ENCODE data around the gene MKRN3. TPM values are rescaled to one million over a fixed set of nuclear protein-coding genes. Genes with fewer than 3 reads are reported as not detected.

The MKRN3 gene
- total RNA-seq, 1 donor from 2014 or later, result 1.4 TPM

GRCh38 chr15:23548071-23548470, 17.4 kb upstream of the MKRN3 start:
- no peak overlapping the region for H3K27ac Mint-ChIP-seq (ENCODE audit: unreplicated experiment)
- no peak for TF ChIP-seq CTCF (IDR thresholded peaks at IDR 0.05; ENCODE audit: partially characterized antibody, unreplicated experiment)
- no peaks in the 10 kb centered on the region for H3K27me3 Mint-ChIP-seq (ENCODE audit: unreplicated experiment)
- no peaks in the 10 kb centered on the region for H3K9me3 Mint-ChIP-seq (ENCODE audit: unreplicated experiment)
- H3K4me3 Mint-ChIP-seq (ENCODE audit: unreplicated experiment), result no peak overlapping the region
- no peaks in the 10 kb centered on the region for H3K36me3 Mint-ChIP-seq (ENCODE audit: unreplicated experiment)
- no peak for DNase-seq
- H3K4me1 Mint-ChIP-seq (ENCODE audit: low read depth, unreplicated experiment), result peaks cover 18% of the 10 kb centered on the region

DNA sequence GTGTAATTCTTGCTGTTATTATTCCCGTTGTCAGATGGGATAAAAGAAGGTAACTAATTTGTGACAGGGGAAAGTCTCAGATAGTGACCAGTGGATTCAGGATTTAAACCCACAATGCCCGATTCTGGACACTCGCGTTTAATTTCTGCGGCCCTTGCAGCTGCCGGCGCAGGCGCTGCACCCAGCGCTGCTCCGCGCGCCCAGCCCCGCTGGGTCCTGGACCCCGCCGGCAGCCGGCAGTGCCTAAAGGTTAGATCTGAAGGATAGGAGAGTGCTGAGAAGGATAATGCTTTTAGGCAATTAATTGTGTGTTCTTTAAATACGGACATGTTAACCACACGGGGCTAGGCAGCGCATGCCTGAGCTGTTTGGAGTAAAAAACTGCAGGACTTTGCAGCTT, 3.6 kb upstream of the MKRN3 start:
- Mint-ChIP-seq H3K9me3 (ENCODE audit: unreplicated experiment) (peaks cover 10% of the 10 kb centered on the region), H3K4me3 (ENCODE audit: unreplicated experiment) (no peak overlapping the region), H3K27ac (ENCODE audit: unreplicated experiment) (no peak overlapping the region), H3K4me1 (ENCODE audit: low read depth, unreplicated experiment) (peaks cover 28% of the 10 kb centered on the region), H3K36me3 (ENCODE audit: unreplicated experiment) (peaks cover 10% of the 10 kb centered on the region), H3K27me3 (ENCODE audit: unreplicated experiment) (peaks cover 4% of the 10 kb centered on the region)
- no peak for DNase-seq
- no peak for TF ChIP-seq CTCF (IDR thresholded peaks at IDR 0.05; ENCODE audit: partially characterized antibody, unreplicated experiment)

GRCh38 chr15:23564821-23565394, 566 bp upstream of the MKRN3 start:
- peaks cover 10% of the 10 kb centered on the region for H3K36me3 Mint-ChIP-seq (ENCODE audit: unreplicated experiment)
- H3K27me3 Mint-ChIP-seq (ENCODE audit: unreplicated experiment), result peaks cover 4% of the 10 kb centered on the region
- peaks cover 10% of the 10 kb centered on the region for H3K9me3 Mint-ChIP-seq (ENCODE audit: unreplicated experiment)
- peaks cover 43% of the 10 kb centered on the region for H3K4me1 Mint-ChIP-seq (ENCODE audit: low read depth, unreplicated experiment)
- H3K27ac Mint-ChIP-seq (ENCODE audit: unreplicated experiment), result peak overlapping the region; percentile 89
- no peak for DNase-seq
- H3K4me3 Mint-ChIP-seq (ENCODE audit: unreplicated experiment), result peak overlapping the region; percentile 46
- no peak for TF ChIP-seq CTCF (IDR thresholded peaks at IDR 0.05; ENCODE audit: partially characterized antibody, unreplicated experiment)

DNA sequence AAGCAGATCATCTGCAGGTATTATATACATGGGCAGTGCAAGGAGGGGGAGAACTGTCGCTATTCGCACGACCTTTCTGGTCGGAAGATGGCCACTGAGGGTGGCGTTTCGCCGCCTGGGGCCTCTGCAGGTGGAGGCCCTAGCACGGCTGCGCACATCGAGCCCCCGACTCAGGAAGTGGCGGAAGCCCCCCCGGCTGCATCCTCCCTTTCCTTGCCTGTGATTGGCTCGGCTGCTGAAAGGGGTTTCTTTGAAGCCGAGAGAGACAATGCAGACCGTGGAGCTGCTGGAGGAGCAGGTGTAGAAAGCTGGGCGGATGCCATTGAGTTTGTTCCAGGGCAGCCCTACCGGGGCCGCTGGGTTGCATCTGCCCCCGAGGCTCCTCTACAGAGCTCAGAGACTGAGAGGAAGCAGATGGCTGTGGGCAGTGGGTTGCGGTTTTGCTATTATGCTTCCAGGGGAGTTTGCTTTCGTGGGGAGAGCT, 639 bp downstream of the MKRN3 start:
- peak overlapping the region; percentile 63 for H3K4me3 Mint-ChIP-seq (ENCODE audit: unreplicated experiment)
- DNase-seq, result peak; percentile 34
- H3K4me1 Mint-ChIP-seq (ENCODE audit: low read depth, unreplicated experiment), result peaks cover 40% of the 10 kb centered on the region
- H3K27ac Mint-ChIP-seq (ENCODE audit: unreplicated experiment), result peak overlapping the region; percentile 89
- peaks cover 4% of the 10 kb centered on the region for H3K27me3 Mint-ChIP-seq (ENCODE audit: unreplicated experiment)
- TF ChIP-seq CTCF (IDR thresholded peaks at IDR 0.05; ENCODE audit: partially characterized antibody, unreplicated experiment), result no peak
- peaks cover 10% of the 10 kb centered on the region for H3K9me3 Mint-ChIP-seq (ENCODE audit: unreplicated experiment)
- peaks cover 10% of the 10 kb centered on the region for H3K36me3 Mint-ChIP-seq (ENCODE audit: unreplicated experiment)

- Mint-ChIP-seq H3K27ac (ENCODE audit: unreplicated experiment) (peak overlapping the region; percentile 89), H3K9me3 (ENCODE audit: unreplicated experiment) (peaks cover 11% of the 10 kb centered on the region), H3K4me1 (ENCODE audit: low read depth, unreplicated experiment) (peaks cover 41% of the 10 kb centered on the region), H3K4me3 (ENCODE audit: unreplicated experiment) (peak overlapping the region; percentile 63), H3K27me3 (ENCODE audit: unreplicated experiment) (peaks cover 4% of the 10 kb centered on the region), H3K36me3 (ENCODE audit: unreplicated experiment) (peaks cover 10% of the 10 kb centered on the region)
- no peak for DNase-seq
- TF ChIP-seq CTCF (IDR thresholded peaks at IDR 0.05; ENCODE audit: partially characterized antibody, unreplicated experiment), result no peak
Observed at GRCh38 chr15:23566651-23567050, 1.2 kb downstream of the MKRN3 start.
